Astrocyte (in vitro differentiated cells and primary cell): ENCODE results near the gene PTPRU.

Experiments used
- CTCF ChIP-seq: IDR thresholded peaks from 2 replicates; pipeline ENCODE4 v1.5.1; 2011; ENCODE audit warnings: low read depth, mild to moderate bottlenecking, inconsistent platforms, low read length, moderate library complexity; ENCODE audit not compliant: insufficient read depth
- EZH2 ChIP-seq: IDR thresholded peaks from 2 replicates; pipeline ENCODE4 v1.6.1; 2012; ENCODE audit warnings: mild to moderate bottlenecking, low read length, inconsistent platforms; ENCODE audit not compliant: insufficient read depth

GRCh38 chr1:29309075-29309474 is 72.8 kb downstream of the PTPRU start:
- TF ChIP-seq CTCF (no peak), EZH2 (no peak)
